Left renal pelvis (tissue), 4 donors: ENCODE measurements around the gene PODNL1. TPM values are rescaled to one million over a fixed set of nuclear protein-coding genes. Genes with fewer than 3 reads are reported as not detected.

Source experiments
- DNase-seq, 4 donors: peaks; one replicate each; pipeline ENCODE4 v3.0.0-alpha.2; 2013; ENCODE audit warnings: low read depth in 4 of 4, low spot score in 3 of 4
- polyA plus RNA-seq, 4 donors: library from polyadenylated mRNA; unstranded; fragments of 120-200 nt; gene quantifications; one replicate each; pipeline ENCODE4 v1.2.1, GENCODE V29; 2013; ENCODE audit not compliant: insufficient read length in 4 of 4

Gene PODNL1, protein sequence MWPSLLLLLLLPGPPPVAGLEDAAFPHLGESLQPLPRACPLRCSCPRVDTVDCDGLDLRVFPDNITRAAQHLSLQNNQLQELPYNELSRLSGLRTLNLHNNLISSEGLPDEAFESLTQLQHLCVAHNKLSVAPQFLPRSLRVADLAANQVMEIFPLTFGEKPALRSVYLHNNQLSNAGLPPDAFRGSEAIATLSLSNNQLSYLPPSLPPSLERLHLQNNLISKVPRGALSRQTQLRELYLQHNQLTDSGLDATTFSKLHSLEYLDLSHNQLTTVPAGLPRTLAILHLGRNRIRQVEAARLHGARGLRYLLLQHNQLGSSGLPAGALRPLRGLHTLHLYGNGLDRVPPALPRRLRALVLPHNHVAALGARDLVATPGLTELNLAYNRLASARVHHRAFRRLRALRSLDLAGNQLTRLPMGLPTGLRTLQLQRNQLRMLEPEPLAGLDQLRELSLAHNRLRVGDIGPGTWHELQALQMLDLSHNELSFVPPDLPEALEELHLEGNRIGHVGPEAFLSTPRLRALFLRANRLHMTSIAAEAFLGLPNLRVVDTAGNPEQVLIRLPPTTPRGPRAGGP
- 1 to 10 TPM in 3 of 4 donors, under 1 TPM in 1; 0.86 to 1.7 (median 1.4) TPM for polyA plus RNA-seq

DNA sequence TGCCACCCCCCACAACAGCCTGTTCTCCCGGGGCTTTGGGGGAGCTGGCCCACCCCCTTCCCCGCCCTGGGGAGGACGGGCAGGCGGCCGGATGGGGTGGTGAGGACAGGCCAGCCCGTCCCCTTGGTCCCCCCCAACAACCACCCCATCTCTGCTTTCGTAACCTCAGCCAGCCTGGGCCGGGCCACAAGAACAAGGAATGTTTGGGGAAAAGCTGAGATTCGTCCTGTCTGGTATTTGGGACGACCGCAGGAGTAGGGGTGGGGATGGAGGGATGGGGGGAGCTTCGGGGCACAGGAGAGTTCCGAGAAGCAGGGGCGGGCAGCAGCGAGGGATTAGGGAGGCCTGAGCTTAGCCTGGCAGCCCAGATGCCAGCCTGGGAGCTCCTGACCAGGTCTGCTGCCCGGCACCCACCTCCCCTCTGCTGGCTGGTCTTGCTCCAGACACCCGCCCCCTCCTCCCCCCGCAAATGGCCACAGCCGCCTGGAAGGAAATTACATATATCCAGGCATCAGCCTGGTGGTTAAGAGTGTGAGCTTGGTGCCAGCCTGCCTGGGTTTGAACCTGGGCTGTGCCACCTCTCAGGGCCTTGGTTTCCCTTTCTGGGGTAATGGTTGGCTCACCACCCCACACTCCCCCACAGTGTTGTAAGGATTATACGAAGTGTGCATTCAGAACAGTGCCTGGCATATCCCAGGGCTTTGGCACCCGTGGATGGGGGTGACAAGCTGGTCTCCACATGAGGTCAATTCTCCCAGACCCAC lies at the start of gene PODNL1:
PODNL1 (minus strand) TSS at position 117 of the 764 bp plus-strand sequence. CDS start 236 bp downstream, outside the sequence.
- DNase-seq: no peak

DNA sequence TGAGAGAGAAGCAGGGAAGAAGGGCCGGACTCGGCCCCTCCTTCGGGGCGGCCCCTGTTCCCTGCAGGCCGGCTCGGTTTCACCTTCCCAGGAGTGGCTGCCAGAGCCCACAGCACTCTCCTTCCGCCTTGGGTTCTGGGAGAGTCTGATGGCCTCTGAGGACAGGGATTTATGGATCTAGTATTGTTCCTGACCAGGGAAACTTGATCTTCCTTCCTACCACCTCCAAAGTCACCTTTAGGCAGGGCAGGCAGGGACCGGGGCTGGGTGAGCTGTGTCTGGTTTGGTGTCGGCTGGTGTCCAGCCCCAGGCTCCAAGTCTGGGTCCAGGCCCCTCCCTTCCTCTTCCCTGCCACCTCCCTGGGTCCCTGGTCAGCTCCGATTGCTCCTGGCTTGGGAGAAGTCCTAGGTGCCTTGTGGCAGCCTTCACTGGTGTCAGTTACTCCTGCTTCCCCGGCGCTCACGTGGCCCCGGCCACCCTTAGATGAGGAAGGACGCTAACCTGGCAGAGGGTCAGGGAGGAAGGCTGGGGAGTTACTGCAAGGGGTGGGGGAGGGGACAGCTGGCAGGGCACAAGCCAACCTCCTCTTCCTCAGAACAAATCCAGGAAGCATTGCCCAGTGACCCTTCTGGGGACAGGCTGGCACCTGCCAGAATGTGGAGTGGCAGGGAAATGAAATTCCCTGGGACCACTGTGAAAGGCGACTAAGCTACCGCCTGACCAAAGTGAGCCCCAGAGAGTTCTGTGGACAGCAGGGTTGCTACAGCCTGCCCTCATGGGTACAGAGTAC lies 49.1 kb upstream of the PODNL1 start:
- no peak for DNase-seq

DNA sequence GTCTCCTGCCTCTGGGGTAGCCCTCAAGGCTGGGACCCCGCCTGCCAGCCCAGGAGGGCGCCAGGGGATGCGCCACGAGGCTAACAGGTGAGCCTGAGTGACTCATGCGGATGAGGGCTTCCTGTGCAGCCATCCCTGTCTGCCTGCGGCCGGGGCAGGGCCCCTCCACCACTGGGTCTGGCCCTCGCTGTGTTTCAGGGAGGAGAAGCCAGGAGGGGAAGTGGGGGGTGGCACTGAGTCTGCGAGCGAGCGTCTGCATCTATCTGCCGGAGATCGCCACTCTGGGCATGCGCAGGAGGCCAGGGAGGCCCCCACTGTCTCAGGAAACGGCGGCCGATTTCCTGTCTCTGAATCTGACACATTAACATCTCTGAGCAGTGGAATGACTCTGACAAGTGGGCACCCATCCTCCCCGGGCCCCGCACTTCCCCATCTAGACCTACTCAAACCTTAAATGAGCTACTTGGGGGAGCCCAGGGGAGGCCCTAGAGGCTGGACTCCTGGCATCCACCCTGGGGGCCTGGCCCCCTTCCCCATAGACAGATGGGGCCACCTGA lies 48.2 kb upstream of the PODNL1 start:
- peak in 1 of 4 donors; percentile 53 for DNase-seq

DNA sequence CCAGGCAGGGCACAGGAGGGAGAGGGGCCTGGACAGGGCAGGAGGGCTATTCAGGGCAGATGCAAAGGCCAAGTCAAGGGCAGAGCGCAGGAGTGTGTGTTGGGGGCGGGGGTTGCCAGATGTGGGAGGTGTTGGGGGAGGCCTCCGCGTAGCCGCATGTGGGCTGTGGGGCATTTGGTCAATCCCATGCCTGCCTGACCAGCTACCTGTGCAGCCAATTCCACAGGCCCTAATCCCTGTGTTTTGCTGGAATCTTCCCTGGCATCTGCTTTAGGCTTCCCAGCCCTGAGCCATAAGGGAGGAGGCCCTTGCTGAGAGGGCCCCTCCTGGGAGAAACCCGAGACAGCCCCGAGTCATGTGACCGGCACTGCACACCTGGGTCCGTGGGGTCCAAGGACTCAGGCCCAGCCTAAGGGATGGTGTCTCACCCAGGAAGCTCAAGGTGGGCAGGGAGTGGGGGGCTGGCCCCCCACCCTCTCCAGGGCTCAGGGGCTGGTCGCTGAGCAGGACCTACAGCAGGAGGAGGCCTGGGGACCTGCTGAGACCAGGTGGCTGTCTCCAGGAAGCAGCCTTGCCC lies 47.6 kb upstream of the PODNL1 start:
- DNase-seq: no peak

GRCh38 chr19:13984875-13985741 lies 46.9 kb upstream of the PODNL1 start:
- DNase-seq: no peak

GRCh38 chr19:13984186-13984585 lies 46.0 kb upstream of the PODNL1 start:
- DNase-seq: no peak

DNA sequence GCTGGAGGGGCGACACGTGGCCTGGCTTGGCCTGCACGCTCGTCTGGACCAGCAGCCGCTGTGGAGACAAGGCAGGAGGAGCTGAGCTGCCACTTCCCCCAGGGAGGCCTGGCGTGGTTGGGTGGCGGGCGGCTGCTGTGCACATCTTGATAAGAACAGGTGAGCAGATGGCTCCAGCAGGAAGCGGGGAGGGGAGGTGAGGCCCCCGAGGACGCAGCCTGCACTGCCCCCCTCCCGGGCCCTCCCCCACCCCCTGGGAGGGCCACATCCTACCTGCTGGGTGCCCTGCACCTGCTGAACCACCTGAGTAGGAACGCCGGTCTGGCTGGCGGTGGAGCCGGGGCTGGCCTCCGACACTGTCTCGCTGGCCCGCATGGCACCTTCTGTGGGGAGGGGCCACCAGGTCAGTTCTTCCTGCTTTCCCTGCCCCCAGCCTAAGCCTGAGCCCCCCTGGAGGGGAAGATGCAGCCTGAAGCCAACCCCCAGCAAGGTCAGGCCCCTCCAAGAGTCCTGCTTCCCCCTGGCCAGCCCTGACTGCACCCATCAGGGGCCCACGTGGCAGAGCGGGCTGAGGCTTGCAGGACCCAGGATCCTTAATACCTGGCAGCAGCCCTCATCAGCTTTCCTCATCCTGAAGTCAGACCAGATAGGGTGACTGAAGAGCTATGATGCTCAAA lies 45.1 kb upstream of the PODNL1 start:
- DNase-seq: no peak

GRCh38 chr19:13982773-13983172 lies 44.6 kb upstream of the PODNL1 start:
- no peak for DNase-seq

DNA sequence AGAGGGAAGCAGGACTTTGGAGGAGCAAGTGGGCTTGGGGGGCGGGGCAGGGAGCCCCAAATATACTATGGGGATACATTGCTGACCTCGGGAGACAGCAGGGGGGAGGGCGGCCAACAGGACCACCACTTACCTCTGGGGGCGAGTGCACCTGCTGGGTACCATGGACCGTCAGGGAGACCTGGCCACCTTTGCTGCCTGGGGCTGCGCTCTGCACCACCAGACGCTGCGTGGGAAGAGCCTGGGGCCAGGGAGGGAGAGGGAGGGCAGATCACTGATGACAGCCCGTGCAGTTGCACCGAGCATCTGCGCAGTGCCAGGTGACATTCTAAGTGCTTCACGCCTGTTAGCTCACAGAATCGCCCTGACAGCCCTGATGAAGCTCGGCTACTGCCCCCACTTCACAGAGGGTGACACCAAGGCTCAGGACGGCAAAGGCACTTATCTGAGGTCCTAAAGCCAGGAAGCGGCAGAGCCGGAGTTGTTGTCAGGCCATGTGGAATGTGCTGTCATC lies 43.8 kb upstream of the PODNL1 start:
- no peak for DNase-seq

- DNase-seq: no peak
Measured at GRCh38 chr19:13981467-13981866, 43.2 kb upstream of the PODNL1 start.

- DNase-seq: no peak
Measured at GRCh38 chr19:13981021-13981420, 42.8 kb upstream of the PODNL1 start.

DNA sequence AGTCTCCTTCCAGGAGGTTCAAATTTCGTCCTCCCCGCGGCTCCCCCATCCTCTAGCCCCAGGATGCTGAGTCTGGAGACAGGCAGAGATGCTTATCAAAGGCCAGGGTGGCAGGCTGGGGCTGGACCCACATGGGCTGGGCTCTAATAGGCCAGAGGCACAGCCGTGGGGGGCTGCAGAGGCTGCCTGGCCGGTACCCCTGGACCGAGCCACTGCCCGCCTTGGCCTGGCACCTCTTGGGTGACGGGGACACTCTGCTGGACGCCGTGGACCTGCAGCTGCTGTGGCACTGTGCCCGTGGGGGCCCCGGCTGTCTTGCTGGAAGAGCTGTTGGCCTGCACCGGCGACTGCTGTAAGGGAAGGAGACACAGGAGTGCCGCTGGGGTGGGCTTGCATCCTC lies 42.1 kb upstream of the PODNL1 start:
- no peak for DNase-seq

GRCh38 chr19:13979686-13980085 lies 41.5 kb upstream of the PODNL1 start:
- no peak for DNase-seq

GRCh38 chr19:13979244-13979615 lies 41.0 kb upstream of the PODNL1 start:
- no peak for DNase-seq

DNA sequence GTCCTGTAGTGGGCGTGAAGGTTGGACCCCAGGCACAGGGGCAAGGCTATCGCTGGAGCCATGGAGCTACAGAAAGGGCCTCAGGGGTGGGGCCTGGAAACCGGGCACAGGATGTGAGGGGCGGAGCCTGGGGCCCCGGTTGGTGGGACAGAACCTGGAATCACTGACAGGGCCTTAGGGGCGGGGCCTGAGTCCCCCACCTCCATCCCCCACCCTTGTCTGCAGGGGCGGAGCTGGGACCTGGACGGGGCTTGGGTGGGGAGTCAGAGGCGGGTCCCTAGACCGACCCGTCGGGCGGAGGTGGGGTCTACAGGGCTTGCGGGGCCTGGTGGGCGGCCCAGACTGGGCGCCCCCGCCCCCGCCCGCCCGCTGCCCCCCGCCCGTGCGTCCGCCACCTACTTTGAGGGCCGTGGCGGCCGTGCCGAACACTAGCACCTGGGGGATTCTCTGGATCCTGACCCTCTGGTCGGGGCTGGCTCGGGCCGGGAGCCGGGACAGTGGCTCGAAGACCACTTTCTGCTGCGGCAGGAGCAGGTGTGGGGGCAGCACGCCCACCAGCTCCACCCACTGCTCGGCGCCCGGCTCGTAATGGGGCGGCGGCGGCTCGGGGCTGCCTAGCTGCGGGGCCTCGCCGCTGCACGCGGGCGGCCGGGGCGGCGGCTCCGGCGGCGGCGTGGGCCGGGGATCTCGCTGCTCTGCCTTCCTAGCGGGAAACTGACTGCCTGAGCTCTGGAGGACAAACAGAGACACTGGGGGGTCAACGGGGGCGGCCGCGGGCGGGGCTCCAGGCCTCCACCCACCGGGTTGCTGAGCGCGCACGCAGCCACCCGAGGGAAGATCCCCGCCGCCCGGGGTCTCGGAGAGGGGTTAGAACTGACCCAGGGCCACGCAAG lies 40.4 kb upstream of the PODNL1 start:
- DNase-seq: peak in 2 of 4 donors; percentile 75

DNA sequence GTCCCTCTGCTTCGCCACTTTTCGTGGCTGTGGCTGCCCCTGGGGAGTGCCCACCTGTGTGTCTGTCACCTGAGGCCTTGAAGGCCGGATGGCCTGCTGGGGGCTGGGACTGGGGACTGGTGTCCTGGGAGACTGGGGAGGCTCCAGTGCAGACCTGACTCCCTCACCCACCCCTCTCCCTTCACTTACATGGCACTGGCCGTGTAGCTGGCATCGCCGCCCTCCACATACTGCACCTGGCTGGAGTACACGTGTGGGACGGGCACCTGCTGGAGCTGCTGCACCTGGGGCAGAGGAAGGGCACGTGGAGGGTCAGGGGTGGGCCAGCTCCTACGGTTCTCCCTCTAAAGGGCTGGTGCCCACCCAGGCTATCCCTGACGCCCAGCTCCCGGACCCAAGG lies 39.6 kb upstream of the PODNL1 start:
- DNase-seq: no peak

DNA sequence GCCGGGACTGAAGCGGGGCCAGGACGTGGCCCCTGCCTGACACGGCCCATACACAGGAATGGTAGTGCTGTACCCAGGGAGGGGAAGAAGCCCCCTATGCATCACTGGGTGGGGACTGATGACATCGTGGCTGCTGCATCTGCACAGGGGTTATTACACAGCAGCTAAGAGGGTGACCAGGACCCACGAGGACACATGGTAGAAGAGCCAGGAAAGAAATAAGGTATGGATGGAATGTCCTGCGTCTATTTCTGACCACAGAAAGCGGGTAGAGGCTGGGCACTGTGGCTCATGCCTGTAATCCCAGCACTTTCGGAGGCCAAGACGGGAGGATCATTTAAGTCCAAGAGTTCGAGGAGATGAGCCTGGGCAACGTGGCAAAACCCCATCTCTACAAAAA lies 38.2 kb upstream of the PODNL1 start:
- no peak for DNase-seq
